CD4-positive, alpha-beta T cell treated with Interleukin-10 for 1 hour (primary cell): ENCODE results near the gene TMEM151B.
A peak's percentile ranks its signal among the peaks of the same experiment; 100 is the strongest.

Experiments
- DNase-seq: peaks from one replicate; pipeline ENCODE4 v3.0.0-alpha.2; 2020

TMEM151B gene

DNA sequence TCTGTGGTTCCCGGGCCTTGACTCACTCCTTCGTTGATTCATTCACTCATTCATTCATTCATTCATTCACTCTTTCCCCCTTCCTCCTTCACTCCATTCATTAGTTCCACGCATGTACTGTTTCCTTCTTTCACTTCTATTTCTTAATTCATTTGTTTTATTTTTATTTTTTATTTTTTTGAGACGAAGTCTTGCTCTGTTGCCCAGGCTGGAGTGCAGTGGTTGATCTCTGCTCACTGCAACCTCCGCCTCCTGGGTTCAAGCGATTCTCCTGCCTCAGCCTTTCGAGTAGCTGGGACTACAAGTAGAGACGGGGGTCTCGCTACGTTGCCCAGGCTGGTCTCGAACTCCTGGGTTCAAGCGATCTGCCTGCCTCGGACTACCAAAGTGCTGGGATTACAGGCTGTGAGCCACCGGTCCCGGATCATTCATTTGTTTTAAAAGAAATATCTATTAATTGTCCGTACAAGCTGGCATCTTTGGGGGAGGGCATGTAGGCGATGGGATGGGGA lies 4.5 kb upstream of the TMEM151B start:
- DNase-seq: no peak

- no peak for DNase-seq
Observed at GRCh38 chr6:44266347-44266746, 3.9 kb upstream of the TMEM151B start.

- no peak for DNase-seq
Observed at GRCh38 chr6:44267252-44267651, 3.0 kb upstream of the TMEM151B start.

DNA sequence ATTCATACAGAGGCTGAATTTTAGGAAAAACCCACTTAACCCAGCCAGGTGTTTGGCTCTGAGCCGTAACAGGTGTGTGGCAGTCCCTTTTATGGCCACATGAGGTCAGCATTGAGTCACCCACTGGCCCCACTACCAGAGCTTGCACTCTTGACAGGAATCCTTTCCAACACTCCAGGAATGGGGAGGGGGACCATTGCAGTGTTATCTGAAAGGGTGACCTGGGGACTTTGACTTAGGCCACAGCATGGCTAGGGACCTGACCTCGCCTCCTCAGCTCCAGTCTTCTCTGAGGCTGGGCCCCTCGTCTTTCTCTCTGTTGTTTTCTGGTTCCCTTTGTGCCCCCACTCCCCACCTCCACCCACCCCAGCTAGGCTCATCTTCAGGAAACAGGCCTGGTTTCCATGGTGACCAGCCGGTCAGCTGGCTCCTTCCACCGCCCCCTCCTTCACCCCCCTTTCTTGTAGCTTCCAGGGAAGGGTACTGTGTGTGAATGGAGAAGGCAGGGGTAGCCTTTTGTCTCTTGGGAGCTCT lies 2.1 kb upstream of the TMEM151B start:
- peak; percentile 77 for DNase-seq

- no peak for DNase-seq
Observed at GRCh38 chr6:44269178-44269920, 901 bp upstream of the TMEM151B start.

GRCh38 chr6:44270526-44271405 lies 516 bp downstream of the TMEM151B start:
- DNase-seq: no peak

GRCh38 chr6:44271406-44271723 lies 1.1 kb downstream of the TMEM151B start:
- no peak for DNase-seq

DNA sequence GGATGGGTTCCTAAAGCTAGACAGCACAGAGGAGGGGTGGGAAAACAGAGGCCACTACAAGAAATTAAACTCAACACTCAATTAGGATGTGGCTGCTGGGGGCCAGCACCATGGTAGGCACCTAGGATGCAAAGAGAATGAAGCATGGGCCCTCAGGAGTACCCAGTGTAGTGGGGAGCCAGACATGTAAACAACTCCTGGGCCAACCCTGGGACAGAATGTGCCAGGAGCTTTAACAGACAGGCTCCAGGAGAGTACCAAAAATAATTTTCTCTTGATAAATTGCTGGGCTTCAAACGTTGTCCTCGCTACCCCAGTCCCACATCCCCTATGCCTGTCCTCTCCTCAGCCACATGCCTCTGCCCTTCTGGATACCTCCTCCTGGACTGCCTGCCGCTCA lies 1.7 kb downstream of the TMEM151B start:
- DNase-seq: no peak

- no peak for DNase-seq
Observed at GRCh38 chr6:44272529-44272928, 2.3 kb downstream of the TMEM151B start.

DNA sequence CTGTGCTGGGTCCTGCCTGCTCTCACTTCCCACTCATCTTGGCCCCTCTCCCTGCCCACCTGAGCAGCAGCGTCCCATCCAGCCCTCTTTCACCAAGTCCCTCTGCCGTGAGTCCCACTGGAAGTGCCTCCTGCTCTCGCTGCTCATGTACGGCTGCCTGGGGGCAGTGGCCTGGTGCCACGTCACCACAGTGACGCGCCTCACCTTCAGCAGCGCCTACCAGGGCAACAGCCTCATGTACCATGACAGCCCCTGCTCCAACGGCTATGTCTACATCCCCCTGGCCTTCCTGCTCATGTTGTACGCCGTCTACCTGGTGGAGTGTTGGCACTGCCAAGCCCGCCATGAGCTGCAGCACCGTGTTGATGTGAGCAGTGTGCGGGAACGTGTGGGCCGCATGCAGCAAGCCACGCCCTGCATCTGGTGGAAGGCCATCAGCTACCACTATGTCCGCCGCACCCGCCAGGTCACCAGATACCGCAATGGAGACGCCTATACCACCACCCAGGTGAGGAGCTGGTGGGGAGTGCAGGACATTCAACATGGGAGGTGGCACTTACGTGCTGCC lies 2.8 kb downstream of the TMEM151B start:
- no peak for DNase-seq

GRCh38 chr6:44273617-44274016 lies 3.4 kb downstream of the TMEM151B start:
- no peak for DNase-seq

DNA sequence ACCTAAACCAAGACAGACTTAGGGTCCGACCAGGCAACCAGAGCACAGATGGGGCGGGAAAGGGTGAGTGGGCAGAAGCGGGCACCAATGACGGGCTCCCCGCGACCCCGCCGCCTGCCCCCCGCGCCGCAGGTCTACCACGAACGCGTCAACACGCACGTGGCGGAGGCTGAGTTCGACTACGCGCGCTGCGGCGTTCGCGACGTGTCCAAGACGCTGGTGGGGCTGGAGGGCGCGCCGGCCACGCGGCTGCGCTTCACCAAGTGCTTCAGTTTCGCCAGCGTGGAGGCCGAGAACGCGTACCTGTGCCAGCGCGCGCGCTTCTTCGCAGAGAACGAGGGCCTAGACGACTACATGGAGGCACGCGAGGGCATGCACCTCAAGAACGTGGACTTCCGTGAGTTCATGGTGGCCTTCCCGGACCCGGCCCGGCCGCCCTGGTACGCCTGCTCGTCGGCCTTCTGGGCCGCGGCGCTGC lies 5.1 kb downstream of the TMEM151B start:
- DNase-seq: no peak

DNA sequence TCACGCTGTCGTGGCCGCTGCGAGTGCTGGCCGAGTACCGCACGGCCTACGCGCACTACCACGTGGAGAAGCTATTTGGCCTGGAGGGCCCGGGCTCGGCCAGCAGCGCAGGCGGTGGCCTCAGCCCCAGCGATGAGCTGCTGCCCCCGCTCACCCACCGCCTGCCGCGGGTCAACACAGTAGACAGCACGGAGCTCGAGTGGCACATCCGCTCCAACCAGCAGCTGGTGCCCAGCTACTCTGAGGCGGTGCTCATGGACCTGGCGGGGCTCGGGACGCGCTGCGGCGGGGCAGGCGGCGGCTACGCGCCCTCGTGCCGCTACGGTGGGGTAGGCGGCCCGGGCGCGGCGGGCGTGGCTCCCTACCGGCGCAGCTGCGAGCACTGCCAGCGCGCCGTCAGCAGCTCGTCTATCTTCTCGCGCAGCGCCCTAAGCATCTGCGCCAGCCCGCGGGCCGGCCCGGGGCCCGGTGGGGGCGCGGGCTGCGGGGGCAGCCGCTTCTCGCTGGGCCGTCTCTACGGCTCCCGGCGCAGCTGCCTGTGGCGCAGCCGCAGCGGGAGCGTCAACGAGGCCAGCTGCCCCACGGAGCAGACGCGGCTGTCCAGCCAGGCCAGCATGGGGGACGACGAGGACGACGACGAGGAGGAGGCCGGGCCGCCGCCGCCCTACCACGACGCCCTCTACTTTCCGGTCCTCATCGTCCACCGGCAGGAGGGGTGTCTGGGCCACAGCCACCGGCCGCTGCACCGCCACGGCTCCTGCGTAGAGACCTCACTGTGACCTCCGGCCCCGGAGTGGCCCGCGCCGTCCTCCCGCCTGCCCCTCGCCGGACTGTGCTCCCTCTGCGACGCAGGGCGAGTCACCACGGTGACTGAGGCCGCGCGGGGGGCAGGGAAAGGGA lies 5.7 kb downstream of the TMEM151B start:
- DNase-seq: no peak

- no peak for DNase-seq
Observed at GRCh38 chr6:44276667-44277640, 6.7 kb downstream of the TMEM151B start.

GRCh38 chr6:44277763-44278162 lies 7.5 kb downstream of the TMEM151B start:
- DNase-seq: no peak

DNA sequence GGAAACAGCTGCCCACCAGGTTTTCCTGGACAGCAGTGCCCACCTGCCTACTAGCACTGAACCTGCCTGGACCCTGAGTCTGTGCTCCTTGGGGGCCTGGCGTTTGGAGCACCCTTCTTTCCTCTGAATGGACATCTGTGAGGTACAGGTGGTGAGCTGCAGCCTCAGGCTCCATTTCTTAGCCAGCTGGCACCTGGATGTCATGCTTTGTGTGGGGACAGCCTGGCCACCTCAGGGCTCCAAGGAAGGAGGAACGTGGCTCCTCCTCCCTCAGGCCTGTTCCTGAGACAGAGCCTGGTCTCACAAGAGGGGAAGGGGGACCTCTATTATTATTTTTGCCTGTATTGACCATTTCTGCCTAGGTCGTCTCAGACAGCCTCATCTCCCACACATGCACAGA lies 8.1 kb downstream of the TMEM151B start:
- DNase-seq: no peak

- no peak for DNase-seq
Observed at GRCh38 chr6:44278774-44279697, 8.8 kb downstream of the TMEM151B start.

GRCh38 chr6:44284121-44284520 lies 13.9 kb downstream of the TMEM151B start:
- no peak for DNase-seq

GRCh38 chr6:44284867-44285266 lies 14.6 kb downstream of the TMEM151B start:
- no peak for DNase-seq
